ENCODE measurements around the gene GVQW3.
A peak's percentile ranks its signal among the peaks of the same experiment; 100 is the strongest.

GVQW3 gene

GRCh38 chr11:76380977-76381719, at the start of gene GVQW3, which contains the start of gene THAP12:
GVQW3 (plus strand) TSS chr11:76381323; CDS start chr11:76381829, 506 bp downstream.
THAP12 (minus strand) TSS chr11:76381132; CDS start chr11:76380836, 296 bp downstream.
- DNase-seq, result peak; percentile 96

- DNase-seq, result no peak
Observed at GRCh38 chr11:76334826-76335389, 46.2 kb upstream of the GVQW3 start.

- DNase-seq, result no peak
Observed at GRCh38 chr11:76335842-76336241, 45.3 kb upstream of the GVQW3 start.

- DNase-seq, result no peak
Observed at GRCh38 chr11:76336597-76336996, 44.5 kb upstream of the GVQW3 start.

- no peak for DNase-seq
Observed at GRCh38 chr11:76337469-76337868, 43.7 kb upstream of the GVQW3 start.

- no peak for DNase-seq
Observed at GRCh38 chr11:76337923-76338322, 43.2 kb upstream of the GVQW3 start.

- no peak for DNase-seq
Observed at GRCh38 chr11:76339221-76339620, 41.9 kb upstream of the GVQW3 start.

GRCh38 chr11:76347466-76347865, 33.7 kb upstream of the GVQW3 start:
- peak; percentile 85 for DNase-seq

GRCh38 chr11:76348348-76348747, 32.8 kb upstream of the GVQW3 start:
- DNase-seq, result no peak

- DNase-seq, result no peak
Observed at GRCh38 chr11:76355172-76355571, 26.0 kb upstream of the GVQW3 start.

GRCh38 chr11:76361374-76361773, 19.7 kb upstream of the GVQW3 start:
- no peak for DNase-seq

GRCh38 chr11:76361776-76362175, 19.3 kb upstream of the GVQW3 start:
- DNase-seq, result no peak

GRCh38 chr11:76362716-76363115, 18.4 kb upstream of the GVQW3 start:
- no peak for DNase-seq

GRCh38 chr11:76365038-76365679, 16.0 kb upstream of the GVQW3 start:
- no peak for DNase-seq

- DNase-seq, result no peak
Observed at GRCh38 chr11:76368490-76368889, 12.6 kb upstream of the GVQW3 start.

- DNase-seq, result peak; percentile 57
Observed at GRCh38 chr11:76369406-76369805, 11.7 kb upstream of the GVQW3 start.

GRCh38 chr11:76371170-76371569, 10.0 kb upstream of the GVQW3 start:
- no peak for DNase-seq

GRCh38 chr11:76376746-76377558, 4.2 kb upstream of the GVQW3 start:
- no peak for DNase-seq

- DNase-seq, result no peak
Observed at GRCh38 chr11:76379807-76380158, 1.3 kb upstream of the GVQW3 start.

- peak; percentile 35 for DNase-seq
Observed at GRCh38 chr11:76380159-76380976, 755 bp upstream of the GVQW3 start.

GRCh38 chr11:76382209-76382608, 1.1 kb downstream of the GVQW3 start:
- DNase-seq, result no peak

- no peak for DNase-seq
Observed at GRCh38 chr11:76385903-76386302, 4.8 kb downstream of the GVQW3 start.

Measured in NCI-H1105 treated with DMSO at 0.1 percent for 48 hours (cell line).